GM12872 (cell line): ENCODE measurements around the gene PARN.

Experiments used
- TF ChIP-seq, protein P1 (sequence below): IDR thresholded peaks from 3 replicates; pipeline ENCODE4 v1.5.1; 2011; ENCODE audit warnings: low read depth, mild to moderate bottlenecking, low read length, moderate library complexity; ENCODE audit not compliant: insufficient read depth

Gene PARN

DNA sequence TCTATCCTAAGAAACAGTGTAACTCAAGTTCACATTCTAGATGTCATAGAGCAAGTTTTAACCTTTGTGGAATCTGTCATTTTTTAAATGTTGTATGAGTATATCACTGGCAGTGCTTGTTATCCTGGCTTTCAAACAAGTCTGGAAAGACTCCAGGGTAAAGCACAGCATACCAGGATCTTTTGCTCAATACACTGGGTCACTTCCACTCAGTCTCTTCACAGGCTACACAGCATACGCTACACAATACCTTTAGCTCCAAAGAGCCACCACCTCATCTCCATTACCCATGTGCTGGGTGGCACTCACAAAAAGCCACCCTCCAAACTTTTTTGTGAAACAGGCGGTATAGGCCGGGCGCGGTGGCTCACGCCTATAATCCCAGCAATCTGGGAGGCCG is 69.5 kb downstream of the PARN start:
- TF ChIP-seq, protein P1, sequence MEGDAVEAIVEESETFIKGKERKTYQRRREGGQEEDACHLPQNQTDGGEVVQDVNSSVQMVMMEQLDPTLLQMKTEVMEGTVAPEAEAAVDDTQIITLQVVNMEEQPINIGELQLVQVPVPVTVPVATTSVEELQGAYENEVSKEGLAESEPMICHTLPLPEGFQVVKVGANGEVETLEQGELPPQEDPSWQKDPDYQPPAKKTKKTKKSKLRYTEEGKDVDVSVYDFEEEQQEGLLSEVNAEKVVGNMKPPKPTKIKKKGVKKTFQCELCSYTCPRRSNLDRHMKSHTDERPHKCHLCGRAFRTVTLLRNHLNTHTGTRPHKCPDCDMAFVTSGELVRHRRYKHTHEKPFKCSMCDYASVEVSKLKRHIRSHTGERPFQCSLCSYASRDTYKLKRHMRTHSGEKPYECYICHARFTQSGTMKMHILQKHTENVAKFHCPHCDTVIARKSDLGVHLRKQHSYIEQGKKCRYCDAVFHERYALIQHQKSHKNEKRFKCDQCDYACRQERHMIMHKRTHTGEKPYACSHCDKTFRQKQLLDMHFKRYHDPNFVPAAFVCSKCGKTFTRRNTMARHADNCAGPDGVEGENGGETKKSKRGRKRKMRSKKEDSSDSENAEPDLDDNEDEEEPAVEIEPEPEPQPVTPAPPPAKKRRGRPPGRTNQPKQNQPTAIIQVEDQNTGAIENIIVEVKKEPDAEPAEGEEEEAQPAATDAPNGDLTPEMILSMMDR = no peak

DNA sequence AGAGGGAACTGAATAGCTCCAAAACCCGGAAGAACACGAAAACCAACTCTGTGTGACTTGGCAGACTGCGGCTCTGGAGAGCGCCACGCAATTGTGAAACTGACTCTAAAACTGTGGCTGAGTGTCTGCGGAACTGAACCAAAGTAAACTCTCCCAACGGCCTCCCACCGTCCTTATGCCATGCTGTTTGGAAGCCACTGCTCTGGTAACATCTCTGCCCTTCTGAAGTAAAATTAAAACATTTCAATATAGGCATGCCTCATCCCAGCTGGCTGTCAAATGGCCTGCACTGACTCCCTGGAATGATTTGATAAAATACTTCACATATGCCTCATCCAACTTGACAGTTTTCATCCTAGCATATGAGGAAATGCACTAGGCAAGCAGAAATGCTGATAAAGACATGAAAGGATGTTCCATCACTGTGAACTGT is 70.2 kb downstream of the PARN start:
- TF ChIP-seq, protein P1 = no peak

DNA sequence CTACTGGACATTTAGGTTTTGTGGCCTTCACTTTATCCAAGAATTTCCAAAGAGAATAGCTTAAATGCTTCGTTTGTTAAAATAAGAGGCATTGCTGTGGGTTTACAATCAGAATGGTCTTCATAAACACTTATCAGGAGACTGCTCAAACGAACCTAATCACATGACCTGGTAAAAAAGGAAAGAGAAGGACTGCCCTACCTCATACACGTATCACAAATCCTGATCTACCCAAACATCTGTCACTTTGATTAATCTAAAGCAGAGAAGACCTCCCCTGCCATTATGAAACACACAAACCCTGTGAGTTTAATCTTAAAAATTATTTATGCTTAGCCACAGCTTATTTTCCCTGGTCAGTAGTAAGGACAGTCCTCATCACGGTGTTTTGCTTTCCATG is 76.6 kb downstream of the PARN start:
- TF ChIP-seq, protein P1 = no peak

DNA sequence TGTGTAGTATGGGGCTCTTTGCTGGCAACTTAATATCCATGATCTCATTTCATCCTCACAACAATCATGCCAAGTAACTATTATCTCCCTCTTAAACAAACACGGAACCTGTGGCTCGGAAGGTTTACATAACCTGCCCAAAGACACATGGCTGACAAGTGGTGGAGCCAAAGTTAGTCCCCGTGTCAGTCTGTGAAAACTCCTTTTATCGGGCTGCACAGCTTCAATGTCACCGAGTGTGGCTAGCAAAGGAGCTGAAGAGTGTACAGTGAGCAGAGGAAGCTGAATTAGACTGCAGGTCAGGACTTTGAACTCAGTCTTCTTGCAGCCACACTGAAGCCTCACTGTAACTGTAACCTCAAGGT is 80.3 kb downstream of the PARN start:
- TF ChIP-seq, protein P1 = no peak

DNA sequence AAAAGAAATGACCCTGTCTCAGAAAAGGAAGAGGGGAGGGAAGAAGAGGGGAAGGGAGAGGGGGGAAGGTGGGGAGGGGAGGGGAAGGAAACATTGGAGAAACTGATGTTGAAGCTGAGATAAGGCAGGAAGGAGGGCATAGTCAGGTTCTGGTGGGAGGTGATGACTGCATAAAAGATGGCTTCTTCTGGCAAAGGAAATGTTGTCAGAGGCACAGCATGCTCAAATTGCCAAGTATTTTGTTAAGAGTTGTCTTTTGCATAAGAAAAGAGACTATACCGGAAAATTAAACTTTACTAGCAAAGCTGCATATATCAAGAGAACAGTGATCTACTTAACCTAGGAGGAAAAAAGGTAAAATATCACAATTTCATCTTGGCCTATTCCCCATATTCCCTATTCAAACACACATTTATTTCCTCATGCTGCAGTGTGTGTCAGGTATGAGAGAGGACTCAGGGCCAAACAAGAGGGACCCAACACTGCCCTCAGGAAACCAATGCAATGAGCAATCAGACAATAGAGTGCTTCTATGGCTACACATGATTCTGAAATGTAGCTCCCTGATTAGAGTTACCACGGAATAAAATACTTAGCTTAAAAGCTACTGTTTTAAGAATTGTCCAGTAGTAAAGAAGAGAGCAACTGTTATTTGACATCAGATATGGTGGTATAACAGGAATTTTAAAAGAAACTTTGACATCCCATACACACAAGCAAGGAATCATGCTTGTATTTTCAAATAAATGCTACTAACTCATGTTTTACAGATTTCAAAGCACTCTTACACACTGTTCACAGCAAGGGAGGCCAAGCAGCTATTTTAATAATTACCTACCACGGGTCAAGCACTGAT is 80.9 kb downstream of the PARN start:
- TF ChIP-seq, protein P1 = no peak

DNA sequence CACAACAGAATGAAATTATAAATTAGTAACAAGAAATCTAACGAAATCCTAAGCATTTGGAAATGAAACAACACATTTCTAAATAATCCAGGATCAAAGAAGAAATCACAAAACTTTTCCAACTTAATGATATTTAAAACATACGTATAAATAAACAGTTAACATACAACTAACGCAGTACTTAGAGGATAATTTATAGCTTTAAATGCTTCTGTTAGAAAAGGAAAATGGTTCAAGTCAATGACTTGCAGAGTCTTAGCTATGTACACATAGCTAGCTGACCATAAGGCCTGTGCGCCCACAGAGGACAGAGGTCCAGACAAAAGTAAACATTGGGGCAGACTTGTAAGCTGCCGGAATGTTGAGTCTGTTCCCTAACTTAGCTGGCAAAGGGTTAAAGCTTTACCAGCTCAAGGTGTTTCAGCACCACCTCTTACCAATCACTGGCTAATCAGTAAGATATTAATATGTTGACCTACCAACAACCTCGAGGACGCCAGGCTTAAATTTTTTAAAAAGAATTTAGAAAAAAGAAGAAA is 84.6 kb downstream of the PARN start:
- TF ChIP-seq, protein P1 = no peak

DNA sequence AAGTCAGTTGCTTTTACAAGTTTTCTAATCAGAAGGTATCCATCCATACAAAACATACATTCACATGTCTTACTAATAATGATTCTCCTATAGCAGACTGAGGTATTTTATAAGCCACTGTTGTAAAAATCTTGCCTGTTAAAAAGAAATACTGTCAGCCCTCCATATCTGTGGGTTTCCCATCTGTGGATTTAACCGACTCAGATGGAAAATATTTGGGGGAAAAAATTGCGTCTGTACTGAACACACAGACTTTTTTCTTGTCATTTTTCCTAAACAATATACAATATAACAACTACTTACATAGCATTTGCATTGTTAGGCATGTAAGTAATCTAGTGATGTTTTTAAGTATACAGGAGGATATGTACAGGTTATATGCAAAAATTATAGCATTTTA is 90.4 kb downstream of the PARN start:
- TF ChIP-seq, protein P1 = no peak
